ENCODE data around the gene ERC2. TPM values are rescaled to one million over a fixed set of nuclear protein-coding genes. Genes with fewer than 3 reads are reported as not detected.

Gene ERC2
- total and polyA plus RNA-seq, 2 donors (not counting 3 experiments of a cell fraction or from before 2014, with no cell fraction given), result 5.6 to 15.5 TPM

- no peak overlapping the region for H3K27ac ChIP-seq (ENCODE audit: insufficient read depth, low read depth, low read length)
- TF ChIP-seq POLR2A (IDR thresholded peaks at IDR 0.05; ENCODE audit: low read depth, low read length) (no peak), EZH2 (IDR thresholded peaks at IDR 0.05; ENCODE audit: borderline replicate concordance, low read depth, low read length, severe bottlenecking) (no peak), JUN (IDR thresholded peaks at IDR 0.05; ENCODE audit: borderline replicate concordance, insufficient read depth, insufficient read length, low read depth) (no peak), FOS (IDR thresholded peaks at IDR 0.05; ENCODE audit: borderline replicate concordance, insufficient read depth, low read length) (no peak), POLR2AphosphoS5 (IDR thresholded peaks at IDR 0.05; ENCODE audit: insufficient read depth, low read depth, low read length) (no peak), MAX (IDR thresholded peaks at IDR 0.05; ENCODE audit: insufficient read depth, insufficient read length) (no peak), MYC (IDR thresholded peaks at IDR 0.05; ENCODE audit: low read depth, low read length) (no peak), GATA2 (IDR thresholded peaks at IDR 0.05; ENCODE audit: insufficient read depth, insufficient read length, low read depth, low read length) (no peak)
- TF ChIP-seq, protein P1, sequence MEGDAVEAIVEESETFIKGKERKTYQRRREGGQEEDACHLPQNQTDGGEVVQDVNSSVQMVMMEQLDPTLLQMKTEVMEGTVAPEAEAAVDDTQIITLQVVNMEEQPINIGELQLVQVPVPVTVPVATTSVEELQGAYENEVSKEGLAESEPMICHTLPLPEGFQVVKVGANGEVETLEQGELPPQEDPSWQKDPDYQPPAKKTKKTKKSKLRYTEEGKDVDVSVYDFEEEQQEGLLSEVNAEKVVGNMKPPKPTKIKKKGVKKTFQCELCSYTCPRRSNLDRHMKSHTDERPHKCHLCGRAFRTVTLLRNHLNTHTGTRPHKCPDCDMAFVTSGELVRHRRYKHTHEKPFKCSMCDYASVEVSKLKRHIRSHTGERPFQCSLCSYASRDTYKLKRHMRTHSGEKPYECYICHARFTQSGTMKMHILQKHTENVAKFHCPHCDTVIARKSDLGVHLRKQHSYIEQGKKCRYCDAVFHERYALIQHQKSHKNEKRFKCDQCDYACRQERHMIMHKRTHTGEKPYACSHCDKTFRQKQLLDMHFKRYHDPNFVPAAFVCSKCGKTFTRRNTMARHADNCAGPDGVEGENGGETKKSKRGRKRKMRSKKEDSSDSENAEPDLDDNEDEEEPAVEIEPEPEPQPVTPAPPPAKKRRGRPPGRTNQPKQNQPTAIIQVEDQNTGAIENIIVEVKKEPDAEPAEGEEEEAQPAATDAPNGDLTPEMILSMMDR (IDR thresholded peaks at IDR 0.05; ENCODE audit: extremely low read depth in 1 of 2, insufficient read depth in 1 of 2, low read depth in 1 of 2, low read length in 2 of 2), result no peak
- CTCF ChIA-PET, result interaction anchor here (1.5 kb wide), 1 partner anchor 54 kb away, joined by 5 read pairs; no protein-coding TSS in a partner anchor
- no peaks in the 10 kb centered on the region for H3K9me3 ChIP-seq (replicated peaks; ENCODE audit: control insufficient read depth, insufficient read depth, low read length)
- no TSS peak for BruUV-seq (replicated peaks)
- POLR2A ChIA-PET, result no interaction called here
- no peaks in the 10 kb centered on the region for H3K9me1 ChIP-seq (replicated peaks; ENCODE audit: control insufficient read depth, extremely low read depth, insufficient read depth, low read length)
- no peaks in the 10 kb centered on the region for H3K4me1 ChIP-seq (ENCODE audit: control insufficient read depth, extremely low read depth, insufficient read depth, low read length)
- no peaks in the 10 kb centered on the region for H3K27me3 ChIP-seq (ENCODE audit: control insufficient read depth in 2 of 2, insufficient read depth in 2 of 2, low read length in 2 of 2)
- no peak overlapping the region for H2AFZ ChIP-seq (ENCODE audit: low read depth, low read length)
- H3K79me2 ChIP-seq (ENCODE audit: control insufficient read depth, insufficient read depth, low read length), result no peaks in the 10 kb centered on the region
- no peak for DNase-seq (ENCODE audit: low read depth, low spot score)
- H3K9ac ChIP-seq (replicated peaks; ENCODE audit: extremely low read depth, insufficient read depth, low read length), result no peak overlapping the region
- H3K36me3 ChIP-seq (ENCODE audit: control insufficient read depth in 2 of 2, extremely low read depth in 1 of 2, insufficient read depth in 2 of 2, low read length in 2 of 2), result no peaks in the 10 kb centered on the region
- no peak for FAIRE-seq
- dilution Hi-C loops (cut with MboI; ENCODE audit: extremely low pct_ligation_motif_present, low sequenced_read_pairs) (no loop called here), intact Hi-C loops (cut with micrococcal nuclease) (no loop called here)
- H4K20me1 ChIP-seq (replicated peaks; ENCODE audit: control insufficient read depth, extremely low read depth, insufficient read depth, low read length), result no peaks in the 10 kb centered on the region
- H3K4me3 ChIP-seq (replicated peaks in 1 of 3; ENCODE audit: insufficient read depth in 1 of 3, low read depth in 1 of 3, low read length in 3 of 3), result no peak overlapping the region
- H3K4me2 ChIP-seq (ENCODE audit: insufficient read depth, low read length), result no peak overlapping the region
These were observed 270.9 kb downstream of the ERC2 start for GRCh38 chr3:56197259-56197965.
